ENCODE measurements around the gene NHLRC4. TPM values are rescaled to one million over a fixed set of nuclear protein-coding genes. Genes with fewer than 3 reads are reported as not detected.
A peak's percentile ranks its signal among the peaks of the same experiment; 100 is the strongest.

Gene NHLRC4
- total and polyA plus RNA-seq, 9 of the 15 experiments (the other 6 are each of a cell fraction or from before 2014, with no cell fraction given), result 0.24 to 3.7 (median 1.3) TPM; not detected in 2

- TF ChIP-seq, protein P1, sequence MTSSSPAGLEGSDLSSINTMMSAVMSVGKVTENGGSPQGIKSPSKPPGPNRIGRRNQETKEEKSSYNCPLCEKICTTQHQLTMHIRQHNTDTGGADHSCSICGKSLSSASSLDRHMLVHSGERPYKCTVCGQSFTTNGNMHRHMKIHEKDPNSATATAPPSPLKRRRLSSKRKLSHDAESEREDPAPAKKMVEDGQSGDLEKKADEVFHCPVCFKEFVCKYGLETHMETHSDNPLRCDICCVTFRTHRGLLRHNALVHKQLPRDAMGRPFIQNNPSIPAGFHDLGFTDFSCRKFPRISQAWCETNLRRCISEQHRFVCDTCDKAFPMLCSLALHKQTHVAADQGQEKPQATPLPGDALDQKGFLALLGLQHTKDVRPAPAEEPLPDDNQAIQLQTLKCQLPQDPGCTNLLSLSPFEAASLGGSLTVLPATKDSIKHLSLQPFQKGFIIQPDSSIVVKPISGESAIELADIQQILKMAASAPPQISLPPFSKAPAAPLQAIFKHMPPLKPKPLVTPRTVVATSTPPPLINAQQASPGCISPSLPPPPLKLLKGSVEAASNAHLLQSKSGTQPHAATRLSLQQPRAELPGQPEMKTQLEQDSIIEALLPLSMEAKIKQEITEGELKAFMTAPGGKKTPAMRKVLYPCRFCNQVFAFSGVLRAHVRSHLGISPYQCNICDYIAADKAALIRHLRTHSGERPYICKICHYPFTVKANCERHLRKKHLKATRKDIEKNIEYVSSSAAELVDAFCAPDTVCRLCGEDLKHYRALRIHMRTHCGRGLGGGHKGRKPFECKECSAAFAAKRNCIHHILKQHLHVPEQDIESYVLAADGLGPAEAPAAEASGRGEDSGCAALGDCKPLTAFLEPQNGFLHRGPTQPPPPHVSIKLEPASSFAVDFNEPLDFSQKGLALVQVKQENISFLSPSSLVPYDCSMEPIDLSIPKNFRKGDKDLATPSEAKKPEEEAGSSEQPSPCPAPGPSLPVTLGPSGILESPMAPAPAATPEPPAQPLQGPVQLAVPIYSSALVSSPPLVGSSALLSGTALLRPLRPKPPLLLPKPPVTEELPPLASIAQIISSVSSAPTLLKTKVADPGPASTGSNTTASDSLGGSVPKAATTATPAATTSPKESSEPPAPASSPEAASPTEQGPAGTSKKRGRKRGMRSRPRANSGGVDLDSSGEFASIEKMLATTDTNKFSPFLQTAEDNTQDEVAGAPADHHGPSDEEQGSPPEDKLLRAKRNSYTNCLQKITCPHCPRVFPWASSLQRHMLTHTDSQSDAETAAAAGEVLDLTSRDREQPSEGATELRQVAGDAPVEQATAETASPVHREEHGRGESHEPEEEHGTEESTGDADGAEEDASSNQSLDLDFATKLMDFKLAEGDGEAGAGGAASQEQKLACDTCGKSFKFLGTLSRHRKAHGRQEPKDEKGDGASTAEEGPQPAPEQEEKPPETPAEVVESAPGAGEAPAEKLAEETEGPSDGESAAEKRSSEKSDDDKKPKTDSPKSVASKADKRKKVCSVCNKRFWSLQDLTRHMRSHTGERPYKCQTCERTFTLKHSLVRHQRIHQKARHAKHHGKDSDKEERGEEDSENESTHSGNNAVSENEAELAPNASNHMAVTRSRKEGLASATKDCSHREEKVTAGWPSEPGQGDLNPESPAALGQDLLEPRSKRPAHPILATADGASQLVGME (CRISPR knock-in tag; IDR thresholded peaks at IDR 0.05), result no peak
- TF ChIP-seq MLX (CRISPR knock-in tag; conservative IDR thresholded peaks at IDR 0.05) (no peak), MTA2 (IDR thresholded peaks at IDR 0.05; ENCODE audit: low read depth) (no peak), ZBTB1 (CRISPR knock-in tag; IDR thresholded peaks at IDR 0.05; ENCODE audit: borderline replicate concordance, low read depth) (no peak), ZNF217 (CRISPR knock-in tag; IDR thresholded peaks at IDR 0.05) (no peak), MXD1 (CRISPR knock-in tag; IDR thresholded peaks at IDR 0.05; ENCODE audit: borderline replicate concordance, poor library complexity, severe bottlenecking) (no peak), ZNF79 (CRISPR knock-in tag; IDR thresholded peaks at IDR 0.05; ENCODE audit: low read depth) (no peak), STAT5B (CRISPR knock-in tag; IDR thresholded peaks at IDR 0.05) (no peak), GTF2F1 (IDR thresholded peaks at IDR 0.05; ENCODE audit: low read depth, low read length) (no peak), SLC30A9 (CRISPR knock-in tag; IDR thresholded peaks at IDR 0.05) (no peak), EP400 (IDR thresholded peaks at IDR 0.05) (0 out of 2 replicates have a peak, but pooled peaks have one; percentile 12), ERF (CRISPR knock-in tag; IDR thresholded peaks at IDR 0.05) (no peak; the same call in 1 of the 2 replicates), ZFPM2 (CRISPR knock-in tag; IDR thresholded peaks at IDR 0.05) (no peak), ZNF354B (CRISPR knock-in tag; IDR thresholded peaks at IDR 0.05) (no peak), RFX1 (IDR thresholded peaks at IDR 0.05) (no peak), ELF4 (CRISPR knock-in tag; IDR thresholded peaks at IDR 0.05) (no peak), L3MBTL2 (IDR thresholded peaks at IDR 0.05) (0 out of 2 replicates have a peak, but pooled peaks have one; percentile 19), GATAD2A (IDR thresholded peaks at IDR 0.05) (no peak), FOXK1 (CRISPR knock-in tag; IDR thresholded peaks at IDR 0.05; ENCODE audit: borderline replicate concordance) (no peak)
- TF ChIP-seq, protein P2, sequence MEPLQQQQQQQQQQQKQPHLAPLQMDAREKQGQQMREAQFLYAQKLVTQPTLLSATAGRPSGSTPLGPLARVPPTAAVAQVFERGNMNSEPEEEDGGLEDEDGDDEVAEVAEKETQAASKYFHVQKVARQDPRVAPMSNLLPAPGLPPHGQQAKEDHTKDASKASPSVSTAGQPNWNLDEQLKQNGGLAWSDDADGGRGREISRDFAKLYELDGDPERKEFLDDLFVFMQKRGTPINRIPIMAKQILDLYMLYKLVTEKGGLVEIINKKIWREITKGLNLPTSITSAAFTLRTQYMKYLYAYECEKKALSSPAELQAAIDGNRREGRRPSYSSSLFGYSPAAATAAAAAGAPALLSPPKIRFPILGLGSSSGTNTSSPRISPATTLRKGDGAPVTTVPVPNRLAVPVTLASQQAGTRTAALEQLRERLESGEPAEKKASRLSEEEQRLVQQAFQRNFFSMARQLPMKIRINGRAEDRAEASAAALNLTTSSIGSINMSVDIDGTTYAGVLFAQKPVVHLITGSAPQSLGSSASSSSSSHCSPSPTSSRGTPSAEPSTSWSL (CRISPR knock-in tag; IDR thresholded peaks at IDR 0.05; ENCODE audit: borderline replicate concordance), result no peak
Measured at GRCh38 chr16:567373-568256, 810 bp downstream of the NHLRC4 start (continued).
